HCT116 (cell line): Measurements from ENCODE around the gene S1PR1. TPM values are rescaled to one million over a fixed set of nuclear protein-coding genes. Genes with fewer than 3 reads are reported as not detected.

ENCODE experiments used
- ATAC-seq: fragments of 200-7000 bp; cut with Tn5 transposase; 2 replicates; pipeline ENCODE4 v1.9.1; 2020; ENCODE audit warnings: mild to moderate bottlenecking, moderate library complexity
- BruUV-seq: library from RNA; stranded (reverse); fragments of 400-500 nt; replicated peaks from 2 replicates; lab custom pipeline; 2021; lab: Mats Ljungman, UMichigan
- CTCF ChIA-PET: fragments of 300-600 bp; sonication (Branson Sonifier 250); formaldehyde crosslinking; loops from one replicate; lab custom pipeline; 2021; ENCODE audit warnings: antibody characterized with exemption; lab: Charles Lee
- POLR2A ChIA-PET: fragments of 300-600, 350-600 bp; sonication (Branson Sonifier 250); formaldehyde crosslinking; loops from one replicate; lab custom pipeline; 2021; ENCODE audit warnings: antibody characterized with exemption; lab: Charles Lee
- RAD21 ChIA-PET, 2 experiments: fragments of 300-600 bp; sonication (Branson Sonifier 250); formaldehyde crosslinking; loops; one replicate each; lab custom pipeline; 2023; ENCODE audit warnings: low total read pairs in 2 of 2; ENCODE audit not compliant: uncharacterized antibody in 2 of 2, unreplicated experiment in 2 of 2, low non-redundant PET in 1 of 2; lab: Charles Lee
- DNase-seq: peaks from one replicate; pipeline ENCODE4 v3.0.0-alpha.2; 2010; ENCODE audit warnings: low read depth, low spot score
- H2AFZ ChIP-seq: fragments of 200-600 bp; shearing (Covaris generic), sonication (generic); 2 replicates; pipeline ENCODE4 v1.6.1; 2017; ENCODE audit warnings: low read depth, mixed run types, mixed read lengths, antibody characterized with exemption, low read length; ENCODE audit not compliant: poor library complexity, severe bottlenecking
- H3K27ac ChIP-seq: 2 replicates; pipeline ENCODE4 v1.5.1; 2012; ENCODE audit warnings: low read depth, low read length
- H3K27me3 ChIP-seq: fragments of 200-600 bp; sonication (generic); 2 replicates; pipeline ENCODE4 v1.6.1; 2016; ENCODE audit warnings: mixed run types, low read length, mixed read lengths; ENCODE audit not compliant: insufficient read depth
- H3K36me3 ChIP-seq, 2 experiments: fragments of 200-500 bp in 1 of 2; fragments of 200-600 bp in 1 of 2; sonication (Bioruptor generic) in 1 of 2; sonication (generic) in 1 of 2; 2 replicates each; pipeline versions ENCODE4 v1.5.1 to v1.6.1; 2014 to 2016; ENCODE audit warnings: low read length in 2 of 2, inconsistent platforms in 1 of 2, mixed read lengths in 1 of 2, mixed run types in 1 of 2; ENCODE audit not compliant: insufficient read depth in 2 of 2, control insufficient read depth in 1 of 2
- H3K4me1 ChIP-seq, 2 experiments: fragments of 200-600 bp in 1 of 2; sonication (generic) in 1 of 2; 2 replicates each; pipeline versions ENCODE4 v1.5.1 to v1.6.1; 2012 to 2017; ENCODE audit warnings: low read length in 2 of 2, inconsistent platforms in 1 of 2, mild to moderate bottlenecking in 1 of 2, mixed read lengths in 1 of 2, mixed run types in 1 of 2, moderate library complexity in 1 of 2; ENCODE audit not compliant: insufficient read depth in 2 of 2, control insufficient read depth in 1 of 2
- H3K4me2 ChIP-seq: fragments of 200-600 bp; sonication (generic); 2 replicates; pipeline ENCODE4 v1.6.1; 2017; ENCODE audit warnings: mixed run types, low read length, mixed read lengths
- H3K4me3 ChIP-seq, 2 experiments: fragments of 200-600 bp in 1 of 2; sonication (generic) in 1 of 2; replicated peaks in 1 of 2; 2 replicates each; pipeline ENCODE4 v1.5.1; 2011 to 2016; ENCODE audit warnings: low read length in 2 of 2, control low read depth in 1 of 2, low read depth in 1 of 2, mild to moderate bottlenecking in 1 of 2, mixed read lengths in 1 of 2, mixed run types in 1 of 2
- H3K79me2 ChIP-seq: fragments of 200-600 bp; sonication (generic); 2 replicates; pipeline ENCODE4 v1.6.1; 2017; ENCODE audit warnings: mild to moderate bottlenecking, mixed run types, low read length, moderate library complexity, mixed read lengths; ENCODE audit not compliant: insufficient read depth
- H3K9ac ChIP-seq: fragments of 200-600 bp; sonication (generic); 2 replicates; pipeline ENCODE4 v1.6.1; 2016; ENCODE audit warnings: low read length, mixed read lengths
- H3K9me2 ChIP-seq: fragments of 200-600 bp; sonication (generic), shearing (Covaris generic); 2 replicates; pipeline ENCODE4 v1.6.1; 2017; ENCODE audit warnings: mixed run types, mild to moderate bottlenecking, moderate library complexity; ENCODE audit not compliant: insufficient read depth
- H3K9me3 ChIP-seq, 2 experiments: fragments of 200-500 bp in 1 of 2; fragments of 200-600 bp in 1 of 2; sonication (Bioruptor generic) in 1 of 2; sonication (generic) in 1 of 2; 2 replicates each; pipeline ENCODE4 v1.6.1; 2014 to 2017; ENCODE audit warnings: low read length in 2 of 2, mixed read lengths in 2 of 2, inconsistent platforms in 1 of 2, low read depth in 1 of 2, mild to moderate bottlenecking in 1 of 2, mixed run types in 1 of 2, moderate library complexity in 1 of 2; ENCODE audit not compliant: control insufficient read depth in 1 of 2, insufficient read depth in 1 of 2
- H4K20me1 ChIP-seq: fragments of 200-600 bp; sonication (generic), shearing (Covaris generic); 2 replicates; pipeline ENCODE4 v1.6.1; 2017; ENCODE audit warnings: mixed run types, mild to moderate bottlenecking, moderate library complexity; ENCODE audit not compliant: insufficient read depth
- CEBPB ChIP-seq: IDR thresholded peaks from 2 replicates; pipeline ENCODE4 v1.6.1; 2012; ENCODE audit warnings: low read depth
- FOSL1 ChIP-seq: IDR thresholded peaks from 2 replicates; pipeline ENCODE4 v1.6.1; 2012; ENCODE audit warnings: low read depth
- JUND ChIP-seq: IDR thresholded peaks from 2 replicates; pipeline ENCODE4 v1.6.1; 2012
- POLR2A ChIP-seq: IDR thresholded peaks from 2 replicates; pipeline ENCODE4 v1.7.0; 2011; ENCODE audit warnings: borderline replicate concordance; ENCODE audit not compliant: insufficient read depth, insufficient read length; ENCODE audit errors: extremely low read depth
- POLR2AphosphoS5 ChIP-seq: IDR thresholded peaks from 2 replicates; pipeline ENCODE4 v1.6.1; 2011; ENCODE audit warnings: mild to moderate bottlenecking, low read depth, low read length, moderate library complexity
- TCF7L2 ChIP-seq: IDR thresholded peaks from 2 replicates; pipeline ENCODE4 v1.7.0; 2011; ENCODE audit warnings: borderline replicate concordance, inconsistent platforms; ENCODE audit not compliant: insufficient read depth, insufficient read length; ENCODE audit errors: extremely low read depth
- YY1 ChIP-seq: IDR thresholded peaks from 2 replicates; pipeline ENCODE4 v1.6.1; 2011; ENCODE audit warnings: low read length, low read depth, moderate library complexity, mild to moderate bottlenecking; ENCODE audit not compliant: insufficient replicate concordance; ENCODE audit errors: extremely low read depth
- ZNF274 ChIP-seq: fragments of 200-500 bp; sonication (Bioruptor generic); IDR thresholded peaks from 2 replicates; pipeline ENCODE4 v1.6.1; 2014; ENCODE audit warnings: mild to moderate bottlenecking, low read depth, low read length, inconsistent platforms
- intact Hi-C: fragments of 100-400 bp; cut with micrococcal nuclease; formaldehyde crosslinking; loops from 2 replicates; pipeline ENCODE4 v1.10.0; 2022
- total RNA-seq: library from RNA; stranded (reverse); gene quantifications from one replicate; pipeline ENCODE4 v1.2.1, GENCODE V29; 2021; ENCODE audit not compliant: unreplicated experiment

The S1PR1 gene
- total RNA-seq, 1 experiment from 2014 or later: 0.61 TPM

GRCh38 chr1:101257500-101258325, 20.9 kb downstream of the S1PR1 start:
- H3K4me2 ChIP-seq: no peak overlapping the region
- no peak overlapping the region for H2AFZ ChIP-seq
- H3K4me3 ChIP-seq: no peak overlapping the region
- no peaks in the 10 kb centered on the region for H3K79me2 ChIP-seq
- H3K36me3 ChIP-seq: no peaks in the 10 kb centered on the region
- no peaks in the 10 kb centered on the region for H4K20me1 ChIP-seq
- intact Hi-C loops: no loop called here
- ChIA-PET POLR2A (interaction anchor here (0.7 kb wide), 1 partner anchor 183 kb away, joined by 3 read pairs; no protein-coding TSS in a partner anchor), CTCF (no interaction called here), RAD21 (no interaction called here)
- TF ChIP-seq POLR2A (no peak), TCF7L2 (peak; percentile 42)
- no TSS peak for BruUV-seq
- H3K27me3 ChIP-seq: no peaks in the 10 kb centered on the region
- no peak overlapping the region for H3K27ac ChIP-seq
- peak; percentile 36 for ATAC-seq
- H3K4me1 ChIP-seq: peaks cover 3 to 18% of the 10 kb centered on the region in 2 experiments; a peak in 3 of 4 replicates
- no peak for DNase-seq
- no peak overlapping the region for H3K9ac ChIP-seq
- H3K9me3 ChIP-seq: no peaks in the 10 kb centered on the region
- no peaks in the 10 kb centered on the region for H3K9me2 ChIP-seq

DNA sequence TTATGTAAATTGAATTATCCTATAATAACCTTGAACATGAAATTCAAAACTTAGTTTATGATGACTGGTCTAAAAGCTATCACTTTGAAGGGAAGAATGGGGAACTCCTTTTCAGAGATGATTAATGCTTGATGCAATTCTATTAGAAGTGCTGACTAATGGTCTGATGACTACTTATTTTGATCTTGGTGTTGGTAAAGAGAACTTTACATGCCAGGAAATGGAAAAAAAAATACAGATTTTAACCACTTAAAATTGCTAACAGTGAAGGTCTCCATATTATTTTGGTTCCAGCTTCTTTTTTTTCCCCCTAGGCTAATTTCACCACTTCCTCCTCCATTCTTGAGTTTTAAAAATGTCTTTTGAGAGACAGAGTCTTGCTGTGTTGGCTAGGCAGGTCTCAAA, 22.9 kb downstream of the S1PR1 start:
- ChIA-PET RAD21 (no interaction called here), CTCF (no interaction called here), POLR2A (no interaction called here)
- H3K9ac ChIP-seq: no peak overlapping the region
- no peaks in the 10 kb centered on the region for H3K79me2 ChIP-seq
- ATAC-seq (no peak), DNase-seq (no peak)
- H3K9me3 ChIP-seq: no peaks in the 10 kb centered on the region
- no TSS peak for BruUV-seq
- intact Hi-C loops: no loop called here
- no peak overlapping the region for H3K27ac ChIP-seq
- no peak overlapping the region for H3K4me3 ChIP-seq
- H3K4me1 ChIP-seq: peaks cover 3 to 14% of the 10 kb centered on the region in 2 experiments; a peak in 3 of 4 replicates
- no peaks in the 10 kb centered on the region for H3K27me3 ChIP-seq
- no peaks in the 10 kb centered on the region for H4K20me1 ChIP-seq
- H3K9me2 ChIP-seq: no peaks in the 10 kb centered on the region
- TF ChIP-seq JUND: peak; percentile 41; the same call in 1 of the 2 replicates
- peak; percentile 33; the same call in 1 of the 2 replicates for TF ChIP-seq CEBPB
- 0 out of 2 replicates have a peak, but pooled peaks have one; percentile 37 for TF ChIP-seq FOSL1
- TF ChIP-seq YY1: no peak
- no peak for TF ChIP-seq POLR2AphosphoS5
- TF ChIP-seq ZNF274: no peak
- peak overlapping the region; percentile 8; the same call in 1 of the 2 replicates for H3K4me2 ChIP-seq
- H2AFZ ChIP-seq: peak overlapping the region; percentile 42
- H3K36me3 ChIP-seq: no peaks in the 10 kb centered on the region
